Epithelial cell of proximal tubule (primary cell): Measurements from ENCODE around the gene FRMPD2. TPM values are rescaled to one million over a fixed set of nuclear protein-coding genes. Genes with fewer than 3 reads are reported as not detected.
"Not testable (repeated sequence)": the region's sequence is repeated elsewhere in the genome, so short reads cannot be mapped to it uniquely, and the experiment has no call there.

Experiments used
- DNase-seq: peaks from one replicate; pipeline ENCODE4 v3.0.0-alpha.2; 2011; ENCODE audit warnings: low read depth
- H3K4me3 ChIP-seq: 2 replicates; pipeline ENCODE4 v1.5.1; 2011; ENCODE audit warnings: low read depth, mild to moderate bottlenecking, low read length
- total RNA-seq: library from RNA; depleted of rRNA; stranded (reverse); fragments of >200 nt; gene quantifications from 2 replicates; pipeline ENCODE4 v1.2.3, GENCODE V29; 2015
- TF ChIP-seq, protein P1 (sequence below): conservative IDR thresholded peaks from 2 replicates; pipeline ENCODE4 v1.5.1; 2012; ENCODE audit warnings: low read depth, mild to moderate bottlenecking, low read length

The FRMPD2 gene
- total RNA-seq, 1 donor from 2014 or later = under 0.01 TPM

DNA sequence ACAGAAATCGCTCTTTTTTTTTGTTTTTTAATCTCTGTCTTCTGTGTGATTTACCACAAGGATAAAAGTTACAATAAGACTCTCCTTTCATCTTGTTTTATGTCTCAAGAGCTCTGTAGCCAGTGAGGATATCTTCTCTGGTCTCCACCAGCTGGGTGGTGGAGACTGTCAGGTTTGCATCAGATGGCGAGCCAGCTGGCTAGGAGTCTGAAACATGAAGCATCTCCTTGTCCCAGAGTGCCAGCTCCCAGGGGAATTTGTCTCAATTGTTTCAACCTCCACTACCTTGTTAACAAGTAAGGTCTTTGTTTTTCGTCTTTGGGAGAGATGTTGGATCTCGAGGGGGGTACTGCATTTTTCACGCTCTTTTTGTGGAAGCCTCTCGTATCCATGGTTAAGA is 47.3 kb downstream of the FRMPD2 start:
- TF ChIP-seq, protein P1, sequence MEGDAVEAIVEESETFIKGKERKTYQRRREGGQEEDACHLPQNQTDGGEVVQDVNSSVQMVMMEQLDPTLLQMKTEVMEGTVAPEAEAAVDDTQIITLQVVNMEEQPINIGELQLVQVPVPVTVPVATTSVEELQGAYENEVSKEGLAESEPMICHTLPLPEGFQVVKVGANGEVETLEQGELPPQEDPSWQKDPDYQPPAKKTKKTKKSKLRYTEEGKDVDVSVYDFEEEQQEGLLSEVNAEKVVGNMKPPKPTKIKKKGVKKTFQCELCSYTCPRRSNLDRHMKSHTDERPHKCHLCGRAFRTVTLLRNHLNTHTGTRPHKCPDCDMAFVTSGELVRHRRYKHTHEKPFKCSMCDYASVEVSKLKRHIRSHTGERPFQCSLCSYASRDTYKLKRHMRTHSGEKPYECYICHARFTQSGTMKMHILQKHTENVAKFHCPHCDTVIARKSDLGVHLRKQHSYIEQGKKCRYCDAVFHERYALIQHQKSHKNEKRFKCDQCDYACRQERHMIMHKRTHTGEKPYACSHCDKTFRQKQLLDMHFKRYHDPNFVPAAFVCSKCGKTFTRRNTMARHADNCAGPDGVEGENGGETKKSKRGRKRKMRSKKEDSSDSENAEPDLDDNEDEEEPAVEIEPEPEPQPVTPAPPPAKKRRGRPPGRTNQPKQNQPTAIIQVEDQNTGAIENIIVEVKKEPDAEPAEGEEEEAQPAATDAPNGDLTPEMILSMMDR = no peak
- no peak overlapping the region for H3K4me3 ChIP-seq
- DNase-seq = no peak

DNA sequence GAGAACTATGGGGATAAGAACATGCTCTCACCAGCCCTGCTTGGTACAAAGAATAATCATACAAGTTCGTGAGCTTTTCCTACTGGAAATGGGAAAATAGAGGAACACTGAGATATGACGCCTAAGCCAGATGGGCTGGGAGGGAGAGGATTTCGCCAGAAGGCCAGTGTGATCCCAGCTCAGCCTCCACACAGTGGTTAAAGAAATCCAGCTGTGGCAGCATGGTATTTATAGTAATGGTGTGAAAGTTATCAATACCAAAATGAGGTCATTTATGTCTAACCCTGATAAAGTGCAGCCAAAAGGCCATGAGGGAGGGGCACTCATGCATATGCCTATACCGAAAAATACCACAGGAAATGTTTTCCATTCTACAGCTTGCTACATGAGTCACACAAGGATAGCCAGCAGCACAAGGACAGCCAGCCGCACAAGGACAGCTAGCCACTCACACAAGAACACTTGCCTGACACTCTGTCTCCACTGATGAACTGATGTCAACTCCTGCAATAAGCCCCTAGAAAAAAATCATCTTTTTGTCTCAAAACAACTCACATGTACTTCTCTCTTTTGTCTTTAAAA is 49.4 kb downstream of the FRMPD2 start:
- DNase-seq = no peak
- H3K4me3 ChIP-seq = no peak overlapping the region
- TF ChIP-seq, protein P1 = no peak

DNA sequence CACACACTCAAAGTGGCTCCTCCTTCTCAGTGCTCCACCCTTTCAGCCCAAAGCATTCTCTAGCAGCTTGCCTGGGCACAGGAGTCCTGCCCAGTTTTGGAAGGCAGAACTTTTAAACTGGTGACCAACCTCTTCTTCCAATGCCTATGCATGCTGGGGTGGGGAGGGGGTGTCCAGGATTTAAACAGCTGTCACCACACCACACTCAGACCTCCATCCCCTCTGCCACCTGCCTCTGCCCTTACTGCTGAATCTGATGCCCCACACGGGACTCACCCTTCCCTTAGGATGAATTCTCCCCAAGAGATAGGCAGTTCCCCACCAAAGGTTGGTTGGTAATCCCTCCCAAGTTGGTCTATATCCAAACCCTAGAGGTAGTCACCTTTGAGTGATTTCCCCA is 50.2 kb downstream of the FRMPD2 start:
- TF ChIP-seq, protein P1 = no peak
- H3K4me3 ChIP-seq = no peak overlapping the region
- DNase-seq = no peak

DNA sequence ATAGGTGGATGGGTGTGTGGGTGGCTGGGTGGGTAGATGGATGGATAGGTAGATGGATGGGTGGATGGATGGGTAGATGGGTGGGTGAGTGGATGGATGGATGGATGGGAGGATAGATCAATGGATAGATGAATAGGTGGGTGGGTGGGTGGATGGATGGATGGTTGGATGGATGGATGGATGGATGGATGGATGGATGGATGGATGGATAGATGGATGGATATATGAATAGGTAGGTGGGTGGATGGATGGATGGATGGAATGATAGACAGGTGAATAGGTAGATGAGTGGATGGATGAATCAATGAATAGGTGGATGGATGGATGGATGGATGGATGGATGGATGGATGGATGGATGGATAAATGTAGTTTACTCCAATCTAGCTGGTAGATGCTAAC is 52.7 kb downstream of the FRMPD2 start:
- DNase-seq = no peak
- no peak overlapping the region for H3K4me3 ChIP-seq
- TF ChIP-seq, protein P1 = no peak

DNA sequence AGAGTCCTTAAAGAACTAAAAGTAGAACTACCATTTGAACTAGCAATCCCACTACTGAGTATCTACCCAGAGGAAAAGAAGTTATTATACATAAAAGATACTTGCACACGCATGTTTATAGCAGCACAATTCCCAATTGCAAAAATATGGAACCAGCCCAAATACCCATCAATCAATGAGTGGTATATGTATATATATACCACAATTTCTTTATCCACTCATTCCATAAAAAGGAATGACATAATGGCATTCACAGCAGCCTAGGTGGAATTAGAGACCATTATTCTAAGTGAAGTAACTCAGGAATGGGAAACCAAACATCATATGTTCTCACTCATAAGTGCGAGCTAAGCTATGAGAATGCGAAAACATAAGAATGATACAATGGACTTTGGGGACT is 53.5 kb downstream of the FRMPD2 start:
- not testable (repeated sequence) for DNase-seq, H3K4me3 ChIP-seq

DNA sequence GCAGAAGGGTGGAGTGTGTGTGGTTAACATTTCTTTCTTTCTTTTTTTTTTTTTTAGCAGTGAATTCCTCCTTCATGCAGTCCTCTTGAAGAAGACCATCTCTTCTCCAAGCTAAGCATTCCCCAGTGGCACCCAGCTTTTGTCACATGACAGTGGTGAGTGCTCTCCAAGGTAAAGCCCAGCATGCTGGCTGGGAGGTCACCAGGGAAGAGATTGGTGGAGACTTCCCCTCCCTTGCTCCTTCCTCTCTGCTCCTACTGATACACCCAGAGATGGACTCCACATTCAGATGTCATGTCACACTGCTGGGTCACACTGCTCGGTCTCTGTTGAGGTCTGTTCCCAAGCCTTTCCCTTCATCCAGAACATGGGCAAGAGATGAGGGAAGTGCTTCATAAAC is 55.3 kb downstream of the FRMPD2 start:
- no peak overlapping the region for H3K4me3 ChIP-seq
- TF ChIP-seq, protein P1 = no peak

DNA sequence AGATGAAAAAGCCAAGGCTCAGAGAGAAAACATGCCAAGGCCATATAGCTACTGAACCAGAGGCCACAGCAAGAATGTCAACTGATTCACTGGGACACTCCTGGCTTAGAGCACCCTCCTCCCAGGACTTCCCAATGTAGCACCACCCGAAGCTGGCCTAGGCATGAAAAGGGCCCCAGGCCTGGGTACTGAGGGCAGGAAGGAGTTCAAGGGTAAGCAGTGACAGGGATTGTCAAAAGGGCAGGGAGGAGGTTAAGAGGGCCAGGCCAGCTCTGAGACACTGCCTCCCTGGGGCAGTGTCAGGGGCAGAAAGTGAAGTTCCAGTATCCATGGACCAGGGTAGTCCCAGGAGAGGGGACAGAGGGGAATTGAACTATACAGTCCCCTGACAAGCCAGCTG is 57.8 kb downstream of the FRMPD2 start:
- TF ChIP-seq, protein P1 = no peak
- H3K4me3 ChIP-seq = no peak overlapping the region
- no peak for DNase-seq

More for the DNA sequence above, 55.3 kb downstream of the FRMPD2 start:
- DNase-seq = no peak
